CD4-positive, alpha-beta T cell (primary cell): ENCODE results near the gene HS3ST4. TPM values are rescaled to one million over a fixed set of nuclear protein-coding genes. Genes with fewer than 3 reads are reported as not detected.

ENCODE experiments used
- ATAC-seq: fragments of 200-7000 bp; cut with Tn5 transposase; one replicate; pipeline ENCODE4 v1.10.0; 2022; ENCODE audit warnings: mild to moderate bottlenecking; ENCODE audit not compliant: poor library complexity
- CTCF ChIA-PET: fragments of 350-600 bp; sonication (Branson Sonifier 250); formaldehyde crosslinking; loops from one replicate; lab custom pipeline; 2021; ENCODE audit warnings: antibody characterized with exemption, inconsistent platforms; lab: Charles Lee
- POLR2A ChIA-PET: fragments of 350-600 bp; sonication (Branson Sonifier 250); formaldehyde crosslinking; loops from one replicate; lab custom pipeline; 2021; ENCODE audit warnings: antibody characterized with exemption, inconsistent platforms; lab: Charles Lee
- DNase-seq, 14 experiments: peaks; one replicate each; pipeline ENCODE4 v3.0.0-alpha.2; 2013 to 2020; ENCODE audit warnings: mixed read lengths in 2 of 14
- H3K27ac ChIP-seq, 2 donors: one replicate each; pipeline versions ENCODE4 v1.5.1 to v1.7.0; 2013; ENCODE audit warnings: low read length in 2 of 2, low read depth in 1 of 2, mild to moderate bottlenecking in 1 of 2
- H3K27me3 ChIP-seq, 2 experiments: 1 replicate in 1 of 2; 2 replicates in 1 of 2; pipeline versions ENCODE4 v1.6.1 to v1.7.0; 2013; ENCODE audit warnings: low read length in 2 of 2, control low read depth in 1 of 2, mild to moderate bottlenecking in 1 of 2, moderate library complexity in 1 of 2; ENCODE audit not compliant: insufficient read depth in 2 of 2, control insufficient read depth in 1 of 2
- H3K36me3 ChIP-seq: one replicate; pipeline ENCODE4 v1.6.1; 2013; ENCODE audit warnings: low read length, control low read depth; ENCODE audit not compliant: insufficient read depth
- H3K4me1 ChIP-seq: one replicate; pipeline ENCODE4 v1.6.1; 2013; ENCODE audit warnings: low read length, control low read depth; ENCODE audit not compliant: insufficient read depth
- H3K4me3 ChIP-seq: one replicate; pipeline ENCODE4 v1.5.1; 2013; ENCODE audit warnings: mild to moderate bottlenecking, low read length, moderate library complexity
- H3K9me3 ChIP-seq, 2 experiments: 1 replicate in 1 of 2; 2 replicates in 1 of 2; pipeline versions ENCODE4 v1.6.1 to v1.7.0; 2013; ENCODE audit warnings: low read length in 2 of 2, mild to moderate bottlenecking in 2 of 2, control low read depth in 1 of 2, moderate library complexity in 1 of 2; ENCODE audit not compliant: control insufficient read depth in 1 of 2, insufficient read depth in 1 of 2
- H3K27ac Mint-ChIP-seq: one replicate; pipeline ENCODE4 v1.8.0; 2020; ENCODE audit warnings: mixed read lengths
- H3K27me3 Mint-ChIP-seq: one replicate; pipeline ENCODE4 v1.8.0; 2021; ENCODE audit warnings: mixed read lengths
- H3K36me3 Mint-ChIP-seq: one replicate; pipeline ENCODE4 v1.8.0; 2021; ENCODE audit warnings: low read depth, mixed read lengths
- H3K4me1 Mint-ChIP-seq: one replicate; pipeline ENCODE4 v1.8.0; 2021; ENCODE audit warnings: low read depth, mixed read lengths
- H3K4me3 Mint-ChIP-seq: one replicate; pipeline ENCODE4 v1.8.0; 2020; ENCODE audit warnings: mild to moderate bottlenecking, mixed read lengths
- H3K9me3 Mint-ChIP-seq: one replicate; pipeline ENCODE4 v1.8.0; 2020; ENCODE audit warnings: mixed read lengths
- intact Hi-C, 2 experiments: fragments of 100-400 bp; cut with DNase I in 1 of 2; cut with micrococcal nuclease in 1 of 2; formaldehyde crosslinking; loops; one replicate each; pipeline versions ENCODE4 v1.15.1 to v1.9.0; 2023 to 2025; cut with DNase I, micrococcal nuclease
- total RNA-seq, 174 experiments: library from RNA in 2 of 174; stranded (reverse) in 2 of 174; gene quantifications; one replicate each; pipeline ENCODE4 v1.2.3 and lab custom pipeline; 2021 to 2026
- TF ChIP-seq, protein P1 (sequence below): fragments of 200-600 bp; IDR thresholded peaks from one replicate; pipeline ENCODE4 v1.8.0; 2022; ENCODE audit warnings: antibody characterized with exemption, mild to moderate bottlenecking

Gene HS3ST4
- total RNA-seq, 2 experiments from 2014 or later: not detected

DNA sequence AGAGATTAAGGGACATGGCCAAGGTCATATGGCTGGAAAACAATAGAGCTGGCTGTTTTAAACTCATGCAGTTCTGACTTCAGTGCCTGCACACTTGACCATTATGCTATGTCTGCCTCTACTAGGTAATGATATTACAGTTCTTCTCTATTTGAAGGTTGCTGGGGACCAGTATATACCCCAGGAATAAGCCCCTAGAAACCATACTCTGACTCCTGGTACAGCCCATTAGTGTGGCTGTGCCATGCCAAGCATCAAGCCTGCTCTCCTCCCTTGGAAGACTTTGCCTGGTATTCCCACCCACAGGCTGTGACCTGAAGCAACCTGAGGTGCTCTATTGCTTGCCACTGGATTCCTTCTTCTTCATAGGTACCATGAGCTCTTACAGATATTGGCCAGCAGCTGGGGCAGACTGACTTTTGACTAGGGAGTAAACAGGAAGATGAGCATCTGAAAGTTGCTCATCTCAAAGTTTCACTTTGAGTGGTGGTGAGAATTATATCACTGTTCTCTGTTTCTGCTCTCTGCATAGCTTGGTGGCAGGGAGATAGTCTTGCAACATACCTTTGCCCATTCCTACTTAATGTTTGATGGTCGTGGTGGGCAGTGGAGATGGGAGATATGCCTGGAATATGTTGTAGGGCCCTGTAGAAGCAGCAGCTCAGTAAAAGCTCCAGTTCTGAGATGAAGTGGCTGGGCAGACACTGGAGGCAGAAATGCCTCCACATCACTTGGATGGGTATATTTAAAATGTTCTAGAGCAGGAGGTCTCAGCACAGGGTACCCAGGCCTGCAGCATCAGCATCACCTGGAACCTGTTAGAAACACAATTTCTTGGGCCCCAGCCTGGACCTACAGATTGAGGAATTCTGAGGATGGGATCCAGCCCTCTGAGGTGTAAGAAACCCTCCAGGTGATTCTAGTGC lies 274.7 kb downstream of the HS3ST4 start:
- CTCF ChIA-PET: no interaction called here
- Histone ChIP-seq H3K27ac (no peak overlapping the region), H3K9me3 (peaks cover 0 to under 1% of the 10 kb centered on the region in 2 experiments), H3K4me1 (no peaks in the 10 kb centered on the region), H3K27me3 (no peaks in the 10 kb centered on the region), H3K36me3 (no peaks in the 10 kb centered on the region), H3K4me3 (no peak overlapping the region)
- H3K36me3 Mint-ChIP-seq: no peaks in the 10 kb centered on the region
- H3K27ac Mint-ChIP-seq: peak overlapping the region; percentile 10
- no peak for ATAC-seq
- no peaks in the 10 kb centered on the region for H3K9me3 Mint-ChIP-seq
- POLR2A ChIA-PET: no interaction called here
- H3K27me3 Mint-ChIP-seq: no peaks in the 10 kb centered on the region
- no peak overlapping the region for H3K4me3 Mint-ChIP-seq
- no peak for DNase-seq
- intact Hi-C loops: no loop called here
- H3K4me1 Mint-ChIP-seq: no peaks in the 10 kb centered on the region
- TF ChIP-seq, protein P1, sequence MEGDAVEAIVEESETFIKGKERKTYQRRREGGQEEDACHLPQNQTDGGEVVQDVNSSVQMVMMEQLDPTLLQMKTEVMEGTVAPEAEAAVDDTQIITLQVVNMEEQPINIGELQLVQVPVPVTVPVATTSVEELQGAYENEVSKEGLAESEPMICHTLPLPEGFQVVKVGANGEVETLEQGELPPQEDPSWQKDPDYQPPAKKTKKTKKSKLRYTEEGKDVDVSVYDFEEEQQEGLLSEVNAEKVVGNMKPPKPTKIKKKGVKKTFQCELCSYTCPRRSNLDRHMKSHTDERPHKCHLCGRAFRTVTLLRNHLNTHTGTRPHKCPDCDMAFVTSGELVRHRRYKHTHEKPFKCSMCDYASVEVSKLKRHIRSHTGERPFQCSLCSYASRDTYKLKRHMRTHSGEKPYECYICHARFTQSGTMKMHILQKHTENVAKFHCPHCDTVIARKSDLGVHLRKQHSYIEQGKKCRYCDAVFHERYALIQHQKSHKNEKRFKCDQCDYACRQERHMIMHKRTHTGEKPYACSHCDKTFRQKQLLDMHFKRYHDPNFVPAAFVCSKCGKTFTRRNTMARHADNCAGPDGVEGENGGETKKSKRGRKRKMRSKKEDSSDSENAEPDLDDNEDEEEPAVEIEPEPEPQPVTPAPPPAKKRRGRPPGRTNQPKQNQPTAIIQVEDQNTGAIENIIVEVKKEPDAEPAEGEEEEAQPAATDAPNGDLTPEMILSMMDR: no peak

DNA sequence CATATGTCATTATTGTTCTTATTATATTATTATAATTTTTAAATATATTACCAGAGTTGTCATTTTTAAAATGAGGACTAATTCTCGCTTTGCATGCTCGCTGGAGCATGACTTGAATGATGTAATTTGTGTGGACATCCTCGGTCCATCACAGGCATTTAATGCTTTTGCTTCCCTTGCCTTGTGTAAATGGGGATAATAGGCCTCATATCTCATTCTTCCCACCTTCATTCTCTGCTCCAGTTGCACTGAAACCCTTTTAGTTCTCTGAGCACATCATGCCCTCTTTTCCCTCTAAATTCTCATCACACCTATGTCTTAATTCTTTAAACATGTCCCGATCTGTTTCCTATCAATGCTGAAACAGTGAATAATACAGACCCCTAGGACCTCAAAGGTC lies 285.4 kb downstream of the HS3ST4 start:
- CTCF ChIA-PET: no interaction called here
- Mint-ChIP-seq H3K27me3 (peaks cover 3% of the 10 kb centered on the region), H3K4me1 (no peaks in the 10 kb centered on the region), H3K27ac (no peak overlapping the region), H3K9me3 (no peaks in the 10 kb centered on the region), H3K4me3 (no peak overlapping the region), H3K36me3 (no peaks in the 10 kb centered on the region)
- Histone ChIP-seq H3K9me3 (no peaks in the 10 kb centered on the region), H3K4me1 (no peaks in the 10 kb centered on the region), H3K4me3 (no peak overlapping the region), H3K36me3 (no peaks in the 10 kb centered on the region), H3K27ac (no peak overlapping the region), H3K27me3 (peaks cover 0 to 2% of the 10 kb centered on the region in 2 experiments)
- TF ChIP-seq, protein P1: no peak
- no peak for DNase-seq
- POLR2A ChIA-PET: no interaction called here
- no peak for ATAC-seq
- intact Hi-C loops: no loop called here

DNA sequence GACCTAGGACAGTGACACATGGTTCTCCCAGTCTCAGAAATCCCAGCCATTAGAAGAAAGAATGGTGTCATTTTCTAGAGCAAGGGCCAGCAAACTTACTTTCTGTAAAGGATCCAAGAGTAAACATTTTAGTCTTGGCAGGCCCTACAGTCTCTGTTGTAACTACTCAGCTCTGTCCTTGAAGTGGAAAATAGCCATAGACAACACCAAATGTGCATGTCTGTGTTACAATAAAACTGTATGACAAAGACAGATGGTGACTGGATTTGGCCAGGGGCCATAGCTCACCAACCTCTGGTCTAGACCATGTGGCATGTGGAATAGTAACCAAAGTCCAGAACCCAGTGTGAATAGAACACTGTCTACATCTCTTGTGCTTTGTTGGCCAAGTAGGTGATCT lies 286.5 kb downstream of the HS3ST4 start:
- Mint-ChIP-seq H3K4me1 (no peaks in the 10 kb centered on the region), H3K4me3 (no peak overlapping the region), H3K27me3 (peaks cover 3% of the 10 kb centered on the region), H3K9me3 (no peaks in the 10 kb centered on the region), H3K36me3 (no peaks in the 10 kb centered on the region), H3K27ac (no peak overlapping the region)
- H3K27ac ChIP-seq: no peak overlapping the region
- ChIA-PET CTCF (no interaction called here), POLR2A (no interaction called here)
- DNase-seq: no peak
- no peaks in the 10 kb centered on the region for H3K36me3 ChIP-seq
- no peaks in the 10 kb centered on the region for H3K4me1 ChIP-seq
- H3K27me3 ChIP-seq: peaks cover 0 to 2% of the 10 kb centered on the region in 2 experiments
- no peaks in the 10 kb centered on the region for H3K9me3 ChIP-seq
- H3K4me3 ChIP-seq: no peak overlapping the region
- ATAC-seq: no peak
- TF ChIP-seq, protein P1: no peak
- intact Hi-C loops: no loop called here
